ENCODE measurements around the gene GAS2L1.
"Not testable (repeated sequence)": the region's sequence is repeated elsewhere in the genome, so short reads cannot be mapped to it uniquely, and the experiment has no call there.

GAS2L1 gene

GRCh38 chr22:29344137-29344536 is 37.7 kb downstream of the GAS2L1 start:
- FAIRE-seq = peak; percentile 86

GRCh38 chr22:29344889-29345288 is 38.4 kb downstream of the GAS2L1 start:
- not testable (repeated sequence) for FAIRE-seq

- FAIRE-seq = no peak
Observed at GRCh38 chr22:29345932-29346331, 39.5 kb downstream of the GAS2L1 start.

GRCh38 chr22:29346659-29347058 is 40.2 kb downstream of the GAS2L1 start:
- FAIRE-seq = no peak

- FAIRE-seq = peak; percentile 53
Observed at GRCh38 chr22:29348041-29348440, 41.6 kb downstream of the GAS2L1 start.

GRCh38 chr22:29348956-29349355 is 42.5 kb downstream of the GAS2L1 start:
- FAIRE-seq = no peak

GRCh38 chr22:29351042-29351441 is 44.6 kb downstream of the GAS2L1 start:
- FAIRE-seq = no peak

GRCh38 chr22:29351891-29352290 is 45.4 kb downstream of the GAS2L1 start:
- no peak for FAIRE-seq

GRCh38 chr22:29352778-29353177 is 46.3 kb downstream of the GAS2L1 start:
- FAIRE-seq = no peak

GRCh38 chr22:29353286-29353685 is 46.8 kb downstream of the GAS2L1 start:
- FAIRE-seq = no peak

GRCh38 chr22:29353860-29354259 is 47.4 kb downstream of the GAS2L1 start:
- FAIRE-seq = no peak

GRCh38 chr22:29357193-29357890 is 50.9 kb downstream of the GAS2L1 start:
- FAIRE-seq = not testable (repeated sequence)

GRCh38 chr22:29359469-29359868 is 53.0 kb downstream of the GAS2L1 start:
- FAIRE-seq = no peak

Data from islet of Langerhans (tissue), 1 donor.